Vagina (tissue), 2 donors: ENCODE data around the gene AXIN1. TPM values are rescaled to one million over a fixed set of nuclear protein-coding genes. Genes with fewer than 3 reads are reported as not detected.

Source experiments
- DNase-seq, 2 donors: peaks; one replicate each; pipeline ENCODE4 v3.0.0-alpha.2; 2017; ENCODE audit errors: extremely low spot score in 2 of 2
- H3K27ac ChIP-seq: fragments of 200-600 bp; sonication (generic); one replicate; pipeline ENCODE4 v1.5.1; 2019
- H3K27me3 ChIP-seq: fragments of 200-600 bp; sonication (generic); one replicate; pipeline ENCODE4 v1.5.1; 2019
- H3K36me3 ChIP-seq, 2 donors: fragments of 200-600 bp; sonication (generic); one replicate each; pipeline ENCODE4 v1.5.1; 2017 to 2019
- H3K4me1 ChIP-seq: fragments of 200-600 bp; sonication (generic); one replicate; pipeline ENCODE4 v1.5.1; 2019
- H3K4me3 ChIP-seq, 2 donors: fragments of 200-600 bp; sonication (generic); 1 replicate in 1 of 2; 2 replicates in 1 of 2; pipeline ENCODE4 v1.5.1; 2016 to 2019
- H3K9me3 ChIP-seq: fragments of 200-600 bp; sonication (generic); one replicate; pipeline ENCODE4 v1.5.1; 2019
- POLR2A ChIP-seq, 2 donors: fragments of 450-650 bp; IDR thresholded peaks; one replicate each; pipeline ENCODE4 v1.6.1; 2017; ENCODE audit warnings: antibody characterized with exemption in 2 of 2, mild to moderate bottlenecking in 2 of 2, moderate library complexity in 2 of 2
- POLR2AphosphoS5 ChIP-seq, 2 donors: sonication (generic); formaldehyde crosslinking; IDR thresholded peaks; one replicate each; pipeline ENCODE4 v1.9.0; 2017; ENCODE audit warnings: antibody characterized with exemption in 2 of 2, mild to moderate bottlenecking in 2 of 2, low read depth in 1 of 2; ENCODE audit not compliant: insufficient read depth in 1 of 2
- intact Hi-C: fragments of 100-400 bp; cut with DNase I; formaldehyde crosslinking; loops from one replicate; pipeline ENCODE4 v1.15.1; 2023
- total RNA-seq: library from RNA; depleted of rRNA; stranded (reverse); fragments of >200 nt; gene quantifications from one replicate; pipeline ENCODE4 v1.2.3, GENCODE V29; 2016
- TF ChIP-seq, protein P1 (sequence below), 3 experiments: fragments of 450-650 bp in 2 of 3; fragments of 200-600 bp in 1 of 3; sonication (generic) in 1 of 3; IDR thresholded peaks; one replicate each; pipeline ENCODE4 v1.5.1; 2017 to 2019; ENCODE audit warnings: antibody characterized with exemption in 3 of 3, mild to moderate bottlenecking in 2 of 3, moderate library complexity in 2 of 3

AXIN1 gene
- 16.9 TPM for total RNA-seq

- TF ChIP-seq POLR2A (IDR thresholded peaks at IDR 0.05) (peak in 1 of 2 donors; percentile 72), POLR2AphosphoS5 (IDR thresholded peaks at IDR 0.05; ENCODE audit: insufficient read depth in 1 of 2, low read depth in 1 of 2) (peak in 1 of 2 donors; percentile 86)
- TF ChIP-seq, protein P1, sequence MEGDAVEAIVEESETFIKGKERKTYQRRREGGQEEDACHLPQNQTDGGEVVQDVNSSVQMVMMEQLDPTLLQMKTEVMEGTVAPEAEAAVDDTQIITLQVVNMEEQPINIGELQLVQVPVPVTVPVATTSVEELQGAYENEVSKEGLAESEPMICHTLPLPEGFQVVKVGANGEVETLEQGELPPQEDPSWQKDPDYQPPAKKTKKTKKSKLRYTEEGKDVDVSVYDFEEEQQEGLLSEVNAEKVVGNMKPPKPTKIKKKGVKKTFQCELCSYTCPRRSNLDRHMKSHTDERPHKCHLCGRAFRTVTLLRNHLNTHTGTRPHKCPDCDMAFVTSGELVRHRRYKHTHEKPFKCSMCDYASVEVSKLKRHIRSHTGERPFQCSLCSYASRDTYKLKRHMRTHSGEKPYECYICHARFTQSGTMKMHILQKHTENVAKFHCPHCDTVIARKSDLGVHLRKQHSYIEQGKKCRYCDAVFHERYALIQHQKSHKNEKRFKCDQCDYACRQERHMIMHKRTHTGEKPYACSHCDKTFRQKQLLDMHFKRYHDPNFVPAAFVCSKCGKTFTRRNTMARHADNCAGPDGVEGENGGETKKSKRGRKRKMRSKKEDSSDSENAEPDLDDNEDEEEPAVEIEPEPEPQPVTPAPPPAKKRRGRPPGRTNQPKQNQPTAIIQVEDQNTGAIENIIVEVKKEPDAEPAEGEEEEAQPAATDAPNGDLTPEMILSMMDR (IDR thresholded peaks at IDR 0.05), result peak in 1 of 3 experiments; percentile 12
- H3K4me3 ChIP-seq, result peak within 1 kb of the TSS; percentile 65 to 73
- peak within 1 kb of the TSS; percentile 76 for H3K27ac ChIP-seq
- no peaks in the 10 kb centered on the region for H3K36me3 ChIP-seq
- intact Hi-C loops, result loop anchor here (2.0 kb wide), 1 partner anchor 118 kb away; the partner anchor contains the start of gene FAM234A
- no peaks in the 10 kb centered on the region for H3K9me3 ChIP-seq
- no peaks in the 10 kb centered on the region for H3K27me3 ChIP-seq
- peak; percentile 98 to 99 for DNase-seq
- peaks cover 27% of the 10 kb centered on the region for H3K4me1 ChIP-seq
These were observed at the start of gene AXIN1 for GRCh38 chr16:352547-353403. AXIN1 (minus strand) TSS chr16:352723; CDS start chr16:347025, 5,698 bp downstream.

DNA sequence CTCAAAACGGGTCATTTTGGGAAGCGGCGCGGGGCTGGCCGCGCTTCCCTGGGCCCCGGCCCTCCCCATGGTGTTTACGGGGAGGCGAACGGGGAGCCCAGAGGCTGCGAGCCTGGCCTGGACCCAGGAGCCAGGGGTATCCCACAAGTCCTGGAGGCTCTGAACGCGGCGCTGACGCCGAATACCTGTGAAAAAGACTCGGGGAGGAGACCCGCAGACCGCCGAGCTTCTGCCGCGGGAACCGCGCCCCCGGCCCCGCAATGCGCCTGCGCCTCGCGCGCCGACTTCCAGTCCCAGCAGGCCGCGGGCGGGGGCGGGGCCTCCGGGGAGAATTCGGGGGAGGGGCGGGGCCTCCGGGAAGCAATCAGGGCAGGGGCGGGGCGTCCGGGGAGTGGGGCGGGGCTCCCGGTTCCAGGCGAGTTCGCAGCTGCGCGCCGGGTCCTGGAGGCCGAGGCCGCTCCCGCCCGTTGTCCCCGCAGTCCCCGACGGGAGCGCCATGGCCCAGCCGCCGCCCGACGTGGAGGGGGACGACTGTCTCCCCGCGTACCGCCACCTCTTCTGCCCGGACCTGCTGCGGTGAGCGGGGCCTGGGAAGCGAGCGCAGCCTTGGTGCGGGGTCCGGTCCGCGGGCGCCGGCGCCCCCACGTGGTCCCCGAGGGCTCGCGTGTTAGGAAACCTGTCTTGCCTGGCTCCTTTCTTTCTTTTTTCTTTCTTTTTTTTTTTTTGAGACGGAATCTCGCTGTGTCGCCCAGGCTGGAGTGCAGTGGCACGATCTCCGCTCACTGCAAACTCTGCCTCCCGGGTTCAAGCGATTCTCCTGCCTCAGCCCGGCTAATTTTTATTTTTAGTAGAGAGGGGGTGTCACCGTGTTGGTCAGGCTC lies 49.2 kb upstream of the AXIN1 start, which contains the start of gene DECR2:
TSS of gene DECR2 (plus strand) at position 418 of the 881 bp plus-strand sequence. CDS start at position 497, 79 bp downstream.
- H3K4me3 ChIP-seq, result peak within 1 kb of the TSS; percentile 58 to 83
- H3K27ac ChIP-seq, result peak within 1 kb of the TSS; percentile 96
- H3K36me3 ChIP-seq, result no peaks in the 10 kb centered on the region
- H3K9me3 ChIP-seq, result no peaks in the 10 kb centered on the region
- peaks cover 29% of the 10 kb centered on the region for H3K4me1 ChIP-seq
- DNase-seq, result peak; percentile 94 to 97
- intact Hi-C loops, result no loop called here
- H3K27me3 ChIP-seq, result no peaks in the 10 kb centered on the region
- TF ChIP-seq POLR2AphosphoS5 (IDR thresholded peaks at IDR 0.05; ENCODE audit: insufficient read depth in 1 of 2, low read depth in 1 of 2) (peak in 1 of 2 donors; percentile 98), POLR2A (IDR thresholded peaks at IDR 0.05) (peak; percentile 66 to 88)
- TF ChIP-seq, protein P1 (IDR thresholded peaks at IDR 0.05), result peak; percentile 7 to 44 (median 33)

DNA sequence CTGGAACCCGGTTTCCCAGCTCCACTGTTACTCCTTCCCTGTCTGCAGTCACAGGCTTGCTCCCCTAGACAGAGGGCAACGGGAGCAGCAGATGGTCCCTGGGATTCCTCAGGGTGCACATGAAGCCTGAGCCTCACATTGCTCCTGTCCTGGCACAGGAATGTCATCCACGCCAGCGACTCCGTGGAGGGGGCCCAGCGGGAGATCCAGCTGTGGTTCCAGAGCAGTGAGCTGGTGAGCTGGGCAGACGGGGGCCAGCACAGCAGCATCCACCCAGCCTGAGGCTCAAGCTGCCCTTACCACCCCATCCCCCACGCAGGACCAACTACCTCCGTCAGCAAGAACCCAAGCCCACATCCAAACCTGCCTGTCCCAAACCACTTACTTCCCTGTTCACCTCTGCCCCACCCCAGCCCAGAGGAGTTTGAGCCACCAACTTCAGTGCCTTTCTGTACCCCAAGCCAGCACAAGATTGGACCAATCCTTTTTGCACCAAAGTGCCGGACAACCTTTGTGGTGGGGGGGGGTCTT lies 47.6 kb upstream of the AXIN1 start:
- peak overlapping the region in 1 of 2 donors; percentile 58 for H3K4me3 ChIP-seq
- DNase-seq, result no peak

GRCh38 chr16:399340-400019 lies 47.0 kb upstream of the AXIN1 start:
- Histone ChIP-seq H3K27me3 (no peaks in the 10 kb centered on the region), H3K36me3 (no peaks in the 10 kb centered on the region), H3K4me3 (no peak overlapping the region), H3K27ac (no peak overlapping the region), H3K4me1 (peaks cover 35% of the 10 kb centered on the region), H3K9me3 (no peaks in the 10 kb centered on the region)
- DNase-seq, result no peak
- intact Hi-C loops, result no loop called here
- TF ChIP-seq, protein P1 (IDR thresholded peaks at IDR 0.05), result no peak
- TF ChIP-seq POLR2AphosphoS5 (IDR thresholded peaks at IDR 0.05; ENCODE audit: insufficient read depth in 1 of 2, low read depth in 1 of 2) (no peak), POLR2A (IDR thresholded peaks at IDR 0.05) (no peak)

More for the DNA sequence above, 47.6 kb upstream of the AXIN1 start:
- Histone ChIP-seq H3K4me1 (peaks cover 35% of the 10 kb centered on the region), H3K36me3 (no peaks in the 10 kb centered on the region), H3K27ac (peak overlapping the region; percentile 96), H3K27me3 (no peaks in the 10 kb centered on the region), H3K9me3 (no peaks in the 10 kb centered on the region)
- intact Hi-C loops, result no loop called here
- TF ChIP-seq, protein P1 (IDR thresholded peaks at IDR 0.05), result no peak
- no peak for TF ChIP-seq POLR2AphosphoS5 (IDR thresholded peaks at IDR 0.05; ENCODE audit: insufficient read depth in 1 of 2, low read depth in 1 of 2)
- no peak for TF ChIP-seq POLR2A (IDR thresholded peaks at IDR 0.05)
